Caco-2 (cell line): ENCODE results near the gene HAUS7. TPM values are rescaled to one million over a fixed set of nuclear protein-coding genes. Genes with fewer than 3 reads are reported as not detected.

Experiments used
- BruUV-seq: library from RNA; stranded (reverse); fragments of 400-500 nt; replicated peaks from 2 replicates; lab custom pipeline; 2021; lab: Mats Ljungman, UMichigan
- CTCF ChIA-PET: fragments of 300-600 bp; sonication (Branson Sonifier 250); formaldehyde crosslinking; loops from one replicate; lab custom pipeline; 2022; ENCODE audit warnings: antibody characterized with exemption; lab: Charles Lee
- POLR2A ChIA-PET: fragments of 300-600 bp; sonication (Branson Sonifier 250); formaldehyde crosslinking; loops from one replicate; lab custom pipeline; 2022; ENCODE audit warnings: antibody characterized with exemption; lab: Charles Lee
- DNase-seq, 2 experiments: peaks; one replicate each; pipeline versions ENCODE4 v3.0.0 to v3.0.0-alpha.2; 2020 to 2022
- H3K27me3 ChIP-seq: replicated peaks from 2 replicates; pipeline ENCODE4 v1.6.0; 2011; ENCODE audit warnings: low read length; ENCODE audit not compliant: control insufficient read depth, insufficient read depth
- H3K36me3 ChIP-seq: 2 replicates; pipeline ENCODE4 v1.5.1; 2011; ENCODE audit warnings: low read length; ENCODE audit not compliant: control insufficient read depth, insufficient read depth
- H3K4me1 ChIP-seq: fragments of 250-450 bp; sonication (Bioruptor Pico); 2 replicates; pipeline ENCODE4 v1.5.1; 2020; ENCODE audit warnings: mild to moderate bottlenecking
- H3K4me3 ChIP-seq: 2 replicates; pipeline ENCODE4 v1.5.1; 2011; ENCODE audit warnings: low read depth, mild to moderate bottlenecking, control low read depth, low read length
- H3K9me3 ChIP-seq: fragments of 250-450 bp; sonication (Bioruptor Pico); 2 replicates; pipeline ENCODE4 v1.5.1; 2020; ENCODE audit warnings: mild to moderate bottlenecking, moderate library complexity
- H3K27ac Mint-ChIP-seq: one replicate; pipeline ENCODE4 v1.8.0; 2022; ENCODE audit warnings: mixed read lengths; ENCODE audit not compliant: unreplicated experiment
- H3K27me3 Mint-ChIP-seq: one replicate; pipeline ENCODE4 v1.8.0; 2022; ENCODE audit warnings: mixed read lengths; ENCODE audit not compliant: insufficient read depth, unreplicated experiment
- H3K36me3 Mint-ChIP-seq: one replicate; pipeline ENCODE4 v1.8.0; 2022; ENCODE audit warnings: mild to moderate bottlenecking, mixed read lengths; ENCODE audit not compliant: insufficient read depth, unreplicated experiment
- H3K4me1 Mint-ChIP-seq: one replicate; pipeline ENCODE4 v1.8.0; 2022; ENCODE audit warnings: low read depth, mixed read lengths; ENCODE audit not compliant: unreplicated experiment
- H3K4me3 Mint-ChIP-seq: one replicate; pipeline ENCODE4 v1.8.0; 2022; ENCODE audit warnings: mild to moderate bottlenecking, moderate library complexity, mixed read lengths; ENCODE audit not compliant: unreplicated experiment
- H3K9me3 Mint-ChIP-seq: one replicate; pipeline ENCODE4 v1.8.0; 2022; ENCODE audit warnings: mixed read lengths; ENCODE audit not compliant: unreplicated experiment
- CTCF ChIP-seq, 2 experiments: fragments of 200-600 bp in 1 of 2; IDR thresholded peaks; 1 replicate in 1 of 2; 2 replicates in 1 of 2; pipeline versions ENCODE4 v1.5.1 to v1.8.0; 2011 to 2022; ENCODE audit warnings: antibody characterized with exemption in 1 of 2, control low read depth in 1 of 2, inconsistent platforms in 1 of 2, low read depth in 1 of 2, low read length in 1 of 2, mild to moderate bottlenecking in 1 of 2, moderate library complexity in 1 of 2; ENCODE audit not compliant: insufficient read depth in 1 of 2, severe bottlenecking in 1 of 2, unreplicated experiment in 1 of 2
- intact Hi-C: fragments of 100-400 bp; cut with micrococcal nuclease; formaldehyde crosslinking; loops from one replicate; pipeline ENCODE4 v1.10.0; 2022; ENCODE audit not compliant: unreplicated experiment
- total RNA-seq: library from RNA; stranded (reverse); gene quantifications from 2 replicates; pipeline ENCODE4 v1.2.3, GENCODE V29; 2022

The HAUS7 gene
- total RNA-seq, 1 experiment from 2014 or later, result 34.0 TPM

DNA sequence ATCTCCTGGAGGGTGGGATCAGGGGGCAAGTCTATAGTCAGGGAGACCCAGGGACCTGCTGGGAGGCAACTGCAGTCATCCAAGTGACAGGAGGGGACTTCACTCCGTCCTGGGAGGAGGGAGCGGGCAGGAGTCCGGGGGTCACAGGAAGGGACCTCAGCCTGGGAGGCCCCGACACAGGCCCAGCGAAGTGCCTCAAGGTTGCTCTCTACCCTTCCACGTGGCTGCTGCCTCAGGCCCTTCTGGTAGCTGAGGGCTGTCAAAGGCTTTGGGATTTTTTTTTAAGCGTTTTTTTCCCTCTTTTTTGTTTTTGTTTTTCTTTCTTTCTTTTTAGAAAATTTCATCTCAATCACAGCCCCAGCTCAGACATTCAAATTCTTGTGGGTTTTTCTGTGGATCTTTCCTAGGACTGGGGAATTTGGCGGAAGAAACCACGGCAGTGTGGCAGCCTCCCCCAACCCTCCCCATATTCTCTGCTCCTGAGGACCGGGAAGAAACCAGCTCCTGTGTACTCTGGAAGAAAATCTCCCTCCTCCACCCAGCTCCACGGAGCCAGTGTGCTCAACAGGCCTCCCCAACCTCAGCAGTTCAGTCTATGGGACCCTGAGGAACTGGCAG, 1.4 kb upstream of the HAUS7 start:
- H3K4me1 Mint-ChIP-seq, result no peaks in the 10 kb centered on the region
- ChIA-PET POLR2A (no interaction called here), CTCF (interaction anchor here (1.3 to 2.0 kb wide), 3 partner anchors 11 to 23 kb away, joined by 13 to 16 read pairs (median 14); partner anchors contain the start of gene BGN)
- H3K27me3 ChIP-seq, result no peaks in the 10 kb centered on the region
- no peaks in the 10 kb centered on the region for H3K36me3 Mint-ChIP-seq
- no peak overlapping the region for H3K27ac Mint-ChIP-seq
- no peak overlapping the region for H3K4me3 Mint-ChIP-seq
- H3K4me3 ChIP-seq, result no peak overlapping the region
- no peak for DNase-seq
- H3K4me1 ChIP-seq, result peaks cover 29% of the 10 kb centered on the region
- intact Hi-C loops, result loop anchor here (2.0 to 5.0 kb wide), 2 partner anchors 426 to 513 kb away; no protein-coding TSS in a partner anchor
- H3K9me3 Mint-ChIP-seq, result no peaks in the 10 kb centered on the region
- H3K36me3 ChIP-seq, result no peaks in the 10 kb centered on the region
- TF ChIP-seq CTCF (IDR thresholded peaks at IDR 0.05; ENCODE audit: insufficient read depth in 1 of 2, low read depth in 1 of 2, low read length in 1 of 2, severe bottlenecking in 1 of 2, unreplicated experiment in 1 of 2), result no peak
- no peaks in the 10 kb centered on the region for H3K9me3 ChIP-seq
- H3K27me3 Mint-ChIP-seq, result no peaks in the 10 kb centered on the region
- no TSS peak for BruUV-seq

GRCh38 chrX:153469811-153470410, 465 bp downstream of the HAUS7 start:
- ChIA-PET POLR2A (interaction anchor here (1.0 kb wide), 1 partner anchor 21 kb away, joined by 6 read pairs; no protein-coding TSS in a partner anchor), CTCF (interaction anchor here (0.6 to 2.0 kb wide), 10 partner anchors 9 to 1649 kb away, joined by 3 to 16 read pairs (median 4); partner anchors contain the start of gene BGN)
- peaks cover 14% of the 10 kb centered on the region for H3K4me1 ChIP-seq
- Mint-ChIP-seq H3K9me3 (no peaks in the 10 kb centered on the region), H3K27me3 (no peaks in the 10 kb centered on the region), H3K4me1 (no peaks in the 10 kb centered on the region), H3K36me3 (peaks cover 5% of the 10 kb centered on the region), H3K27ac (no peak overlapping the region), H3K4me3 (peak overlapping the region; percentile 75)
- H3K4me3 ChIP-seq, result peak overlapping the region; percentile 54
- H3K36me3 ChIP-seq, result no peaks in the 10 kb centered on the region
- H3K27me3 ChIP-seq, result no peaks in the 10 kb centered on the region
- TSS peak; percentile 53 for BruUV-seq
- intact Hi-C loops, result loop anchor here (1.0 to 5.0 kb wide), 5 partner anchors 25 to 529 kb away; no protein-coding TSS in a partner anchor
- no peak for TF ChIP-seq CTCF (IDR thresholded peaks at IDR 0.05; ENCODE audit: insufficient read depth in 1 of 2, low read depth in 1 of 2, low read length in 1 of 2, severe bottlenecking in 1 of 2, unreplicated experiment in 1 of 2)
- no peaks in the 10 kb centered on the region for H3K9me3 ChIP-seq
- DNase-seq, result peak in 1 of 2 experiments; percentile 36

GRCh38 chrX:153468008-153468580, 2.3 kb downstream of the HAUS7 start:
- ChIA-PET CTCF (no interaction called here), POLR2A (no interaction called here)
- H3K4me1 Mint-ChIP-seq, result no peaks in the 10 kb centered on the region
- H3K27ac Mint-ChIP-seq, result no peak overlapping the region
- H3K36me3 Mint-ChIP-seq, result peaks cover 5% of the 10 kb centered on the region
- H3K36me3 ChIP-seq, result no peaks in the 10 kb centered on the region
- no TSS peak for BruUV-seq
- H3K4me3 ChIP-seq, result no peak overlapping the region
- no peaks in the 10 kb centered on the region for H3K9me3 ChIP-seq
- TF ChIP-seq CTCF (IDR thresholded peaks at IDR 0.05; ENCODE audit: insufficient read depth in 1 of 2, low read depth in 1 of 2, low read length in 1 of 2, severe bottlenecking in 1 of 2, unreplicated experiment in 1 of 2), result no peak
- no peak for DNase-seq
- H3K4me1 ChIP-seq, result peaks cover 6% of the 10 kb centered on the region; the same call in 1 of the 2 replicates
- no peaks in the 10 kb centered on the region for H3K27me3 Mint-ChIP-seq
- H3K9me3 Mint-ChIP-seq, result no peaks in the 10 kb centered on the region
- intact Hi-C loops, result no loop called here
- no peaks in the 10 kb centered on the region for H3K27me3 ChIP-seq
- H3K4me3 Mint-ChIP-seq, result peak overlapping the region; percentile 15
